HepG2 (cell line): ENCODE results near the gene IRAK2. TPM values are rescaled to one million over a fixed set of nuclear protein-coding genes. Genes with fewer than 3 reads are reported as not detected.

ENCODE experiments used
- CBX5 ChIP-seq: sonication (generic); formaldehyde crosslinking; IDR thresholded peaks from 2 replicates; pipeline ENCODE4 v1.4.0; 2020; ENCODE audit warnings: missing genetic modification reagents, borderline replicate concordance
- CEBPZ ChIP-seq: IDR thresholded peaks from 2 replicates; pipeline ENCODE4 v1.6.1; 2012; ENCODE audit warnings: low read length, improper control_type of control experiment
- HMGXB4 ChIP-seq, 2 experiments: sonication (generic) in 1 of 2; formaldehyde crosslinking in 1 of 2; IDR thresholded peaks; 2 replicates each; pipeline versions ENCODE4 v1.4.0 to v1.6.1; 2018 to 2020; ENCODE audit warnings: missing genetic modification reagents in 2 of 2, borderline replicate concordance in 1 of 2, low read depth in 1 of 2, mild to moderate bottlenecking in 1 of 2, missing biosample characterization in 1 of 2
- KDM5B ChIP-seq: sonication (generic); formaldehyde crosslinking; IDR thresholded peaks from 2 replicates; pipeline ENCODE4 v1.4.0; 2020; ENCODE audit warnings: missing genetic modification reagents, mild to moderate bottlenecking, borderline replicate concordance
- KLF16 ChIP-seq, 2 experiments: sonication (generic) in 1 of 2; formaldehyde crosslinking in 1 of 2; IDR thresholded peaks; 2 replicates each; pipeline versions ENCODE4 v1.6.1 to v1.8.0; 2016 to 2023; ENCODE audit warnings: missing genetic modification reagents in 2 of 2, missing compliant biosample characterization in 1 of 2
- KMT2A ChIP-seq: sonication (generic); formaldehyde crosslinking; IDR thresholded peaks from 2 replicates; pipeline ENCODE4 v1.4.0; 2020; ENCODE audit warnings: missing genetic modification reagents
- NFATC3 ChIP-seq: sonication (generic); formaldehyde crosslinking; IDR thresholded peaks from 2 replicates; pipeline ENCODE4 v1.5.1; 2020; ENCODE audit warnings: mild to moderate bottlenecking, missing genetic modification reagents
- POGZ ChIP-seq: sonication (generic); formaldehyde crosslinking; IDR thresholded peaks from 2 replicates; pipeline ENCODE4 v1.4.0; 2020; ENCODE audit warnings: mild to moderate bottlenecking, missing genetic modification reagents
- RBAK ChIP-seq: sonication (generic); formaldehyde crosslinking; IDR thresholded peaks from 2 replicates; pipeline ENCODE4 v1.5.1; 2020; ENCODE audit warnings: mild to moderate bottlenecking, missing genetic modification reagents
- SETDB1 ChIP-seq: sonication (generic); formaldehyde crosslinking; IDR thresholded peaks from 2 replicates; pipeline ENCODE4 v1.5.1; 2020; ENCODE audit warnings: missing genetic modification reagents, mild to moderate bottlenecking, borderline replicate concordance
- ZBTB26 ChIP-seq: IDR thresholded peaks from 2 replicates; pipeline ENCODE4 v1.6.1; 2016; ENCODE audit warnings: missing compliant biosample characterization, missing genetic modification reagents, borderline replicate concordance
- ZBTB49 ChIP-seq: sonication (generic); formaldehyde crosslinking; IDR thresholded peaks from 2 replicates; pipeline ENCODE4 v1.4.0; 2020; ENCODE audit warnings: missing genetic modification reagents, borderline replicate concordance
- ZNF746 ChIP-seq: sonication (generic); formaldehyde crosslinking; IDR thresholded peaks from 2 replicates; pipeline ENCODE4 v1.8.0; 2022; ENCODE audit warnings: mild to moderate bottlenecking, missing genetic modification reagents
- polyA plus RNA-seq, 8 experiments: library from polyadenylated mRNA; depleted of rRNA in 3 of 8; stranded (reverse) in 7 of 8; unstranded in 1 of 8; fragments of >200 nt; fragmentation: Illumina TruSeq in 4 of 8; extraction: Trizol in 4 of 8; gene quantifications; 2 replicates each; pipeline versions ENCODE4 v1.2.1 to v1.2.3, GENCODE V29; 2011 to 2016; ENCODE audit warnings: low read depth in 4 of 8, missing spikeins in 1 of 8, mixed read lengths in 1 of 8; ENCODE audit not compliant: insufficient read depth in 1 of 8
- total RNA-seq, 5 experiments: library from RNA; depleted of rRNA; stranded (reverse); fragments of >200 nt; fragmentation: Illumina TruSeq; extraction: Trizol; gene quantifications; 2 replicates each; pipeline ENCODE4 v1.2.3, GENCODE V29; 2016; ENCODE audit warnings: low read depth in 1 of 5
- TF ChIP-seq, protein P1 (sequence below): IDR thresholded peaks from 2 replicates; pipeline ENCODE4 v1.6.1; 2016; ENCODE audit warnings: missing compliant biosample characterization, missing genetic modification reagents, borderline replicate concordance
- TF ChIP-seq, protein P2 (sequence below): sonication (generic); formaldehyde crosslinking; IDR thresholded peaks from 2 replicates; pipeline ENCODE4 v1.4.0; 2020; ENCODE audit warnings: missing genetic modification reagents

Gene IRAK2
- total and polyA plus RNA-seq, 2 of the 13 experiments (the other 11 are each of a cell fraction or from before 2014, with no cell fraction given), result 13.1 to 23.3 TPM

DNA sequence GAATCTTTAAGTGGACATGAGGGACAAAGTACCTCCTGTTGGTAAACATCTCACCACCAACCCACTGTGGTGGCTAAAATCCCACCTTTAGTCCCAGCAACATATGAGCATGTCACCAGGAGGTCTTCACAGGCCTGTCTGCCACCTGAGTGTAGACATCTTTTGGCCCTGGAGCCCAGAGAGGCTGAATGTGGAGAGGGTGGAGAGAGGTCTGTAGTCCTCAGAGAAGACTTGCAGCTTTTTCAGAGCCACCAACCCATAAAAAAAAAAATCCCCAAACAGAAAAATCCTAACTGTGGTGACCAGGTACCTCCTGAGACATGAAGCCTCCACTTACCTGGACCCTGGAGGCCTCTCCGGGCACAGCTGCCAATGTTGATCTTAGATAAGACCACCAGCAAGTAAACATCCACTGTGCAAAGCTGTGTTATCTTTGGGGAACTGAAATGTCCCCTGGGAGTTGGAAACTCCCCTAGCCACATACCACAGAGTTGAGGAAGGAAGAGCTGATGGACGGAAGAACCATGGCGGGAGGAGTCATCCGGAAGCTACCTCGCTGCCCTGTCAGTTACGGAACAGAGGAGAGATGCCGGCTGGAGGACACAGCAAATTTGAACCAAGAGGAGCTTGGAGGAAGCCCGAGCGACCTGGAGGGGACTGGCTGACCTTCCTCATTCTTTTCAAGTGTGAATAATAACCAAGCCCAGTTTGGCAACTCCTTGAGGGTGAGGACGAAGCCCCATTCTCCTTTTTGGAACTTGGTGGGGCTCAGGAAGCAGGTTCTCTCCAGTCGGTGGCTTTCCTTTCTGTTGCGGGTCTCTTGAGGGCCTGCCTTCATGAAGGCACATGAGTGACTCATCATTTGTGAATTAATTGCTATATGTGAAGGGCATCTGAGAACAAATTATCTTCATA is 128.0 kb downstream of the IRAK2 start, which contains the start of gene GHRL (continued):
- no peak for TF ChIP-seq ZBTB49 (CRISPR knock-in tag)
- TF ChIP-seq KMT2A (CRISPR knock-in tag), result no peak
- TF ChIP-seq, protein P1, sequence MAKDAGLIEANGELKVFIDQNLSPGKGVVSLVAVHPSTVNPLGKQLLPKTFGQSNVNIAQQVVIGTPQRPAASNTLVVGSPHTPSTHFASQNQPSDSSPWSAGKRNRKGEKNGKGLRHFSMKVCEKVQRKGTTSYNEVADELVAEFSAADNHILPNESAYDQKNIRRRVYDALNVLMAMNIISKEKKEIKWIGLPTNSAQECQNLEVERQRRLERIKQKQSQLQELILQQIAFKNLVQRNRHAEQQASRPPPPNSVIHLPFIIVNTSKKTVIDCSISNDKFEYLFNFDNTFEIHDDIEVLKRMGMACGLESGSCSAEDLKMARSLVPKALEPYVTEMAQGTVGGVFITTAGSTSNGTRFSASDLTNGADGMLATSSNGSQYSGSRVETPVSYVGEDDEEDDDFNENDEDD, result peak; percentile 18; the same call in 1 of the 2 replicates
- no peak for TF ChIP-seq RBAK (CRISPR knock-in tag)
- TF ChIP-seq HMGXB4 (CRISPR knock-in tag; IDR thresholded peaks at IDR 0.05; ENCODE audit: borderline replicate concordance in 1 of 2, low read depth in 1 of 2), result no peak
- no peak for TF ChIP-seq ZBTB26 (CRISPR knock-in tag)
- TF ChIP-seq ZNF746 (CRISPR knock-in tag), result no peak
- no peak for TF ChIP-seq KDM5B
- no peak for TF ChIP-seq CEBPZ
- TF ChIP-seq, protein P2, sequence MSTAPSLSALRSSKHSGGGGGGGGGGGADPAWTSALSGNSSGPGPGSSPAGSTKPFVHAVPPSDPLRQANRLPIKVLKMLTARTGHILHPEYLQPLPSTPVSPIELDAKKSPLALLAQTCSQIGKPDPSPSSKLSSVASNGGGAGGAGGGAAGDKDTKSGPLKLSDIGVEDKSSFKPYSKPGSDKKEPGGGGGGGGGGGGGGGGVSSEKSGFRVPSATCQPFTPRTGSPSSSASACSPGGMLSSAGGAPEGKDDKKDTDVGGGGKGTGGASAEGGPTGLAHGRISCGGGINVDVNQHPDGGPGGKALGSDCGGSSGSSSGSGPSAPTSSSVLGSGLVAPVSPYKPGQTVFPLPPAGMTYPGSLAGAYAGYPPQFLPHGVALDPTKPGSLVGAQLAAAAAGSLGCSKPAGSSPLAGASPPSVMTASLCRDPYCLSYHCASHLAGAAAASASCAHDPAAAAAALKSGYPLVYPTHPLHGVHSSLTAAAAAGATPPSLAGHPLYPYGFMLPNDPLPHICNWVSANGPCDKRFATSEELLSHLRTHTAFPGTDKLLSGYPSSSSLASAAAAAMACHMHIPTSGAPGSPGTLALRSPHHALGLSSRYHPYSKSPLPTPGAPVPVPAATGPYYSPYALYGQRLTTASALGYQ (CRISPR knock-in tag), result peak; percentile 28; the same call in 1 of the 2 replicates
- TF ChIP-seq SETDB1 (CRISPR knock-in tag), result no peak
- TF ChIP-seq NFATC3 (CRISPR knock-in tag), result no peak
- TF ChIP-seq KLF16 (CRISPR knock-in tag; IDR thresholded peaks at IDR 0.05), result no peak
- TF ChIP-seq POGZ (CRISPR knock-in tag), result 0 out of 2 replicates have a peak, but pooled peaks have one; percentile 39
- no peak for TF ChIP-seq CBX5
